Astrocyte (in vitro differentiated cells and primary cell): ENCODE results near the gene ARTN. TPM values are rescaled to one million over a fixed set of nuclear protein-coding genes. Genes with fewer than 3 reads are reported as not detected.

ENCODE experiments used
- DNase-seq: peaks from one replicate; pipeline ENCODE4 v3.0.0-alpha.2; 2010; ENCODE audit warnings: low read depth
- FAIRE-seq: peaks from 2 replicates; lab custom pipeline; 2011; peaks lifted over from hg19 to GRCh38; lab: Jason Lieb, UNC
- H2AFZ ChIP-seq: 2 replicates; pipeline ENCODE4 v1.6.0; 2012; ENCODE audit warnings: low read depth, low read length, inconsistent platforms
- H3K27ac ChIP-seq: 2 replicates; pipeline ENCODE4 v1.5.1; 2011; ENCODE audit warnings: low read depth, low read length, inconsistent platforms
- H3K27me3 ChIP-seq: 2 replicates; pipeline ENCODE4 v1.6.0; 2011; ENCODE audit warnings: low read length, inconsistent platforms; ENCODE audit not compliant: insufficient read depth
- H3K36me3 ChIP-seq: 2 replicates; pipeline ENCODE4 v1.5.1; 2011; ENCODE audit warnings: low read length, inconsistent platforms; ENCODE audit not compliant: insufficient read depth
- H3K4me1 ChIP-seq: 2 replicates; pipeline ENCODE4 v1.5.1; 2011; ENCODE audit warnings: low read length, inconsistent platforms; ENCODE audit not compliant: insufficient read depth
- H3K4me2 ChIP-seq: 2 replicates; pipeline ENCODE4 v1.6.0; 2012; ENCODE audit warnings: low read length, inconsistent platforms
- H3K4me3 ChIP-seq: 2 replicates; pipeline ENCODE4 v1.5.1; 2011; ENCODE audit warnings: low read depth, mild to moderate bottlenecking, low read length, inconsistent platforms; ENCODE audit not compliant: insufficient read depth
- H3K79me2 ChIP-seq: 2 replicates; pipeline ENCODE4 v1.6.0; 2012; ENCODE audit warnings: mild to moderate bottlenecking, low read length, inconsistent platforms; ENCODE audit not compliant: insufficient read depth
- H3K9ac ChIP-seq: 2 replicates; pipeline ENCODE4 v1.6.0; 2012; ENCODE audit warnings: mild to moderate bottlenecking, low read length, inconsistent platforms
- H3K9me3 ChIP-seq: 2 replicates; pipeline ENCODE4 v1.5.1; 2012; ENCODE audit warnings: low read depth, mild to moderate bottlenecking, low read length, inconsistent platforms; ENCODE audit not compliant: insufficient read depth
- H4K20me1 ChIP-seq: 2 replicates; pipeline ENCODE4 v1.6.0; 2012; ENCODE audit warnings: low read length, inconsistent platforms; ENCODE audit not compliant: insufficient read depth
- H3K27ac Mint-ChIP-seq: one replicate; pipeline ENCODE4 v1.8.0; 2021; ENCODE audit warnings: mild to moderate bottlenecking, mixed read lengths; ENCODE audit not compliant: unreplicated experiment
- H3K27me3 Mint-ChIP-seq: one replicate; pipeline ENCODE4 v1.8.0; 2021; ENCODE audit warnings: low read depth, mixed read lengths; ENCODE audit not compliant: unreplicated experiment
- H3K36me3 Mint-ChIP-seq: one replicate; pipeline ENCODE4 v1.8.0; 2021; ENCODE audit warnings: low read depth, mixed read lengths; ENCODE audit not compliant: unreplicated experiment
- H3K4me1 Mint-ChIP-seq: one replicate; pipeline ENCODE4 v1.8.0; 2021; ENCODE audit warnings: low read depth, mixed read lengths; ENCODE audit not compliant: unreplicated experiment
- H3K4me3 Mint-ChIP-seq: one replicate; pipeline ENCODE4 v1.8.0; 2021; ENCODE audit warnings: mild to moderate bottlenecking, moderate library complexity, mixed read lengths; ENCODE audit not compliant: unreplicated experiment
- H3K9me3 Mint-ChIP-seq: one replicate; pipeline ENCODE4 v1.8.0; 2021; ENCODE audit warnings: mild to moderate bottlenecking, mixed read lengths; ENCODE audit not compliant: unreplicated experiment
- CTCF ChIP-seq: IDR thresholded peaks from 2 replicates; pipeline ENCODE4 v1.5.1; 2011; ENCODE audit warnings: low read depth, mild to moderate bottlenecking, inconsistent platforms, low read length, moderate library complexity; ENCODE audit not compliant: insufficient read depth
- EZH2 ChIP-seq: IDR thresholded peaks from 2 replicates; pipeline ENCODE4 v1.6.1; 2012; ENCODE audit warnings: mild to moderate bottlenecking, low read length, inconsistent platforms; ENCODE audit not compliant: insufficient read depth
- total RNA-seq: library from RNA; stranded (reverse); gene quantifications from 2 replicates; pipeline ENCODE4 v1.2.1, GENCODE V29; 2021

Gene ARTN
- total RNA-seq, 1 donor from 2014 or later, result 1.5 TPM

DNA sequence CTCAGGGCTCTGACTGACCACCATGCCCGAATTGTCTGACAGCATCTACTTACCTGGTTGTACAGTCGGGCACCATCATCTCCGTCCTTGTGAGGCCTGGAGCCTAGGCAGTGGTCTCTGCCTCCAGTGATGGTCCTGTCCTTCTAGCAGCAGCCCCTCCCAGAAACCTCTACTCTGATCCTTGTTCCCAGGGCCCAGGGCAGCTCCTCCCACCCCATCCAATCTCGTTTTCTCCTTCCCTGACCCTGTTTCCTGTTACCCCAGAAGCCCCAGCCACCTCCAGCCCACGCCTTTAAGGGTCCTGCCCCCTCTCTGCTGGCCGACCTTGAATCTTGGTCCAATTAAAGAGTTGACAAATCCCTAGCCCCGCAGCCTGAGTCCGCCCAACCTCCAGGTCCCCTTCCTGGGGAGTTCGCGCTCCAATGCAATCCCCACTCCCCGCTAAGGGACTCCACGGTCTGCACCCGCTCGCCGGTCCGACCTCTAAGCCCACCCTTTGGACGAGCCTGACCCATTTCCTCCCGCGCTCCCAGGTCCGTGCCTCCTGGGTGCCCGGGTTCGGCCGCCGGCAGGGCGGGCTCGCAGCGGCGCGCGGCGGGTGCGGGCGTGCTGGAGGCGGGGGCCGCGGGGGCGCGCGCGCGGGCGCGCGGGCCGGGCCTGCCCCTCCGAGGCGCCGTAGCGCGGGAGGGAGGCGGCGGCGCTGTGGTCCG is 45.1 kb downstream of the ARTN start, which contains the start of gene B4GALT2:
B4GALT2 (plus strand) TSS at position 660 of the 710 bp plus-strand sequence. CDS start 1,951 bp downstream, outside the sequence.
- Mint-ChIP-seq H3K36me3 (peaks cover 21% of the 10 kb centered on the region), H3K9me3 (no peaks in the 10 kb centered on the region), H3K27ac (peak within 1 kb of the TSS; percentile 85), H3K4me1 (peaks cover 41% of the 10 kb centered on the region), H3K4me3 (peak within 1 kb of the TSS; percentile 91), H3K27me3 (no peaks in the 10 kb centered on the region)
- DNase-seq (no peak), FAIRE-seq (no peak)
- TF ChIP-seq CTCF (no peak), EZH2 (no peak)
- Histone ChIP-seq H2AFZ (peak within 1 kb of the TSS; percentile 46), H3K27ac (peak within 1 kb of the TSS; percentile 48), H3K27me3 (no peaks in the 10 kb centered on the region), H3K4me3 (peak within 1 kb of the TSS; percentile 71), H3K36me3 (peaks cover 21% of the 10 kb centered on the region), H3K79me2 (peaks cover 80% of the 10 kb centered on the region), H4K20me1 (peaks cover 67% of the 10 kb centered on the region), H3K9ac (peak within 1 kb of the TSS; percentile 86), H3K9me3 (no peaks in the 10 kb centered on the region), H3K4me1 (peaks cover 49% of the 10 kb centered on the region), H3K4me2 (peak within 1 kb of the TSS; percentile 97)

GRCh38 chr1:43979261-43979527 is 45.6 kb downstream of the ARTN start:
- Mint-ChIP-seq H3K27ac (no peak overlapping the region), H3K36me3 (peaks cover 22% of the 10 kb centered on the region), H3K27me3 (no peaks in the 10 kb centered on the region), H3K4me1 (peaks cover 41% of the 10 kb centered on the region), H3K4me3 (no peak overlapping the region), H3K9me3 (no peaks in the 10 kb centered on the region)
- Histone ChIP-seq H3K4me2 (peak overlapping the region; percentile 97), H3K9me3 (no peaks in the 10 kb centered on the region), H3K4me3 (peak overlapping the region; percentile 71), H3K4me1 (peaks cover 44% of the 10 kb centered on the region), H3K9ac (peak overlapping the region; percentile 86), H2AFZ (no peak overlapping the region), H3K79me2 (peaks cover 80% of the 10 kb centered on the region), H4K20me1 (peaks cover 72% of the 10 kb centered on the region), H3K27me3 (no peaks in the 10 kb centered on the region), H3K27ac (peak overlapping the region; percentile 48), H3K36me3 (peaks cover 21% of the 10 kb centered on the region)
- DNase-seq (no peak), FAIRE-seq (no peak)
- TF ChIP-seq EZH2 (no peak), CTCF (no peak)
